Activated CD8-positive, alpha-beta memory T cell treated with anti-CD3 and anti-CD28 coated beads for 1 hour (primary cell): ENCODE measurements around the gene SATB1.
"Not testable (repeated sequence)": the region's sequence is repeated elsewhere in the genome, so short reads cannot be mapped to it uniquely, and the experiment has no call there.

Experiments
- DNase-seq, 2 donors: peaks; one replicate each; pipeline ENCODE4 v3.0.0-alpha.2; 2020; ENCODE audit warnings: low read depth in 1 of 2; ENCODE audit errors: extremely low read depth in 1 of 2

SATB1 gene

DNA sequence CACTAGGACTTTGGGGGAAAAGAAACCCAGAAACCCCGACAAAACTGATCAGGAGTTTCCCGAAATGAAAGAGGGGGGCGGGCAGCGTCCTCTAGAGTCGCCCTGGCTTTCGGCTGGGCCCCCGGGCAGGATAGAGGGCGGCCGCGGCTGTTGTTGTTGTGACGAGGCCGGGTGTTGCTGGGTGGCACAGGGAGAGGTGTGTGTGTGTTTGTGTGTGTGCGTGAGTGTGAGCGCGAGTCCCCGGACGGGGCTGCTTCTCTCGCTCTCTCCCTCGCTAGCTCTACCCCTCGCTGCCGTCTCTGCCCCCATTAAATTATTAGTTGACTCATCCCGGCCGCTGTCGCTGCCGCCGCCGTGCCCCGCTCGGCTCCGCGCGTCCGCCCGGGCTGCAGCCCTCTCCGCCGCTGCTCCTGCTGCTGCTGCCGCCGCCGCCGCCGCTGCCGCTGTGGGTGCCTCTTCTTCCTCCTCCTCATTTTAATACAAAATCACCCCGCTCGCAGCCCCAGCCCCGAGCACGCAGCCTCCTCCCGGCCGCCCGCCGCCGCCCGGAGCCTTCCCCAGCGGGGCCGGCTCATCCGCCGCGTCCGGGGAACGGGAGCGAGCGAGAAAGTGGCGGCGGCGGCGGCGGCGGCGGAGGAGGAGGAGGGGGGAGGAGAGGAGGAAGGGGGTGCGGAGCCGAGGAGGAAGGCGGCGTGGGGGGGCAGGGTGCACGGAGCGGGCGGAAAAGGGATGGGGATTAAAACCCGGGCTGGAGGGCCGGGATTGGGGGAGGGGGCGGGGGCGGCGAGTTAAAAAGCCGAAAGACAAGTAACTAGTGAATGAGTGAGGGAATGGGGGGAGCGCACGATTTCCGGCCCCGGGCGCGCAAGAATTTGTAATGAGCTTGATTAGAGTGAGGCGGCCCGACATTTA lies at the start of gene SATB1:
Gene SATB1, minus strand, starts transcription at position 611 of the 912 bp plus-strand sequence. CDS start 4,372 bp downstream, outside the sequence.
- peak; percentile 36 to 53 for DNase-seq

DNA sequence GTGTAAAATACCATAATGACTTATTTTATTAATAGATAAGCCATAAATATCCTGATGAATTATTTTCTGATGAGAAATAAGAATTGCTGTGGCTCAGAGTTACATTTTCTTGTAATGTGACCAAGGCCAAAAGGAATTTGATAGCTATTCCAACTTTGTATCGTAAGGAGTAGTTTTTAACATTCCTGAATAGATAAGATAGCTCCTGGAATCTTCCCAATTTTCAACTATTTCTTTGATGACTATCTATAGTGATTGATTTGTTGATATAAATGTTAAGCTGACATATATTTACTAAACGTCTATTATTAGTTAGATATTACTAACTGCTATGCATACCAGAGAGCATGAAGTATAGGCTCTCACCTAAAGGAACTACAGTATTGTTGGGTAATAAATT lies 49.1 kb upstream of the SATB1 start:
- no peak for DNase-seq

DNA sequence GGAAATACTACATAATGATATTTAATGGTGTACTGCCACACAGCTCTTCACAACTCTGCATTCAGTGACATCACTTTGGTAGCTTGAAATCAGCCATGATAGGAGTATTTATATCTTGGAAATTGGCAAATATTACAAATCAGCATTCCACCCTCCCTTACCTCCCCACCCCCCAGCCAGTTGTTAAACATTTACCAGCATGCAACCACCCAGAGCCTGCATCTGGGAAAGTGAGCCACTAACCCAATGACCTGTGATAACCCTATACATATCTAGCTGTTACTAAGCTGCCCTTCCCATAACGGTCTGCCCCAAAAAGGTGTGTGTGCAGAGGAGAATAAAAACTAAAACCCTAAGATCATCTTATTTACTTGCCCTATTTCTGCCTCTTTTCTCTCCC lies 44.6 kb upstream of the SATB1 start:
- no peak for DNase-seq

DNA sequence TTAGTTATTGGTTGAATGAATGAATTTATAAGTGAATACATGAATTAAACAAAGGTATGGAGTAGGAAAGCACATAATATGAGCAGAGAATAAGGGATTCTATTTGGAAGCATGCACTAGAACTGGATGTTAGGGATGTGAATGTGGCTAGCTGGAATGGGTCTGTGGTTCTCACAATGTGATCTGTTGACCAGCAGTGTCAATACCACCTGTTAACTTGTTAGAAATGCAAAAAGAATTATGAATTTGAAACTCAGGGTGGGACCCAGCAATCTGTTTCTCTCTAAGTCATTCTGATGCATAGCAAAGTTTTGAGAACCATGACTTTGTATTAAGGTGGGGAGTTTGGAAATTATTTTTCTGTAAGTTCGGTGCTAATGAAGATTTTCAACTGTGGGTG lies 41.0 kb upstream of the SATB1 start:
- DNase-seq = no peak

DNA sequence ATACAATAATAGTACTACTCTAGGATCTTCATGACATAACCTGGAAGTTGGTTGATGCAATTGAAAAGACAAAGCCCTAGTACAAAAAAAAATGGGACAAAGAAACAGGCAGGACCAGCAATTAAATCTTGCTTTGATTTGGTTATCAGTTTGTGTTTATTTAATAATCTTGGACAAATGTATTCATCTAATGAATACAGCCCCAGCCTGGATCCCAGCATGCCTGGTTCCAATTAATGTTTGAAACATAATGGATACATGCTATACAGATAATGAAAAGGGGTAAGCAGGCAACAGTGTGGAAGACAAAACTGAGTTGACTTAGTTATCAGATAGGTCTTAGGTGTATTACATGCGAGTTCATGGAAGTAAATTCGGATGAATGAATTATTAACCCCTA lies 29.6 kb upstream of the SATB1 start:
- no peak for DNase-seq

DNA sequence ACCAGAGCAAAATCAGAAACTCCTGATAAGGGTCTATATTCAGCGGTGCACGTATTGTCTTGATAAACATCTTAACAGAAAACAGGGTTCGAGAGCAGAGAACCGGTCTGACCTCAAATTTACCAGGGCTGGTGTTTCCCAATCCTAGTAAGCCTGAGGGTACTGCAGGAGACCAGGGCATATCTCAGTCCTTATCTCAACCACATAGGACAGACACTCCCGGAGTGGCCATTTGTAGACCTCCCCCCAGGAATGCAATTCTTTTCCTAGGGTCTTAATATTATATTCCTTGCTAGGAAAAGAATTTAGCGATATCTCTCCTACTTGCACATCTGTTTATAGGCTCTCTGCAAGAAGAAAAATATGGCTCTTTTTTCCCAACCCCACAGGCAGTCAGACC lies 24.5 kb upstream of the SATB1 start:
- DNase-seq = not testable (repeated sequence)

DNA sequence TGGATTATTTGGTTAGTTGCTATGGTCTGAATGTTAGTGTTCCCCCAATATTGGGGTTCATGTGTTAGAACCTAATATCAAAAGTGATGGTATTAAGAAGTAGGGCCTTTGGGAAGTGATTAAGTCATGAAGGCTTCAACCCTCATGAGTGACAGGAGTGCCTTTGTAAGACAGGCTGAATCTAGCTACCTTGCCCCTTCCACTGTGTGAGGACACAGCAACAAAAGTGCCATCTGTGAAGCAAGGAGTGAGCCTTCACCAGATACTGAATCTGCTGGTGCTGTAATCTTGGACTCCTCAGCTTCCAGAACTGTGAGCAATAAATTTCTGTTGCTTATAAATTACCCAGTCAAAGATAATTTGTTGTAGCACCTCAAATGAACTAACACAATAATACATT lies 22.6 kb upstream of the SATB1 start:
- no peak for DNase-seq

DNA sequence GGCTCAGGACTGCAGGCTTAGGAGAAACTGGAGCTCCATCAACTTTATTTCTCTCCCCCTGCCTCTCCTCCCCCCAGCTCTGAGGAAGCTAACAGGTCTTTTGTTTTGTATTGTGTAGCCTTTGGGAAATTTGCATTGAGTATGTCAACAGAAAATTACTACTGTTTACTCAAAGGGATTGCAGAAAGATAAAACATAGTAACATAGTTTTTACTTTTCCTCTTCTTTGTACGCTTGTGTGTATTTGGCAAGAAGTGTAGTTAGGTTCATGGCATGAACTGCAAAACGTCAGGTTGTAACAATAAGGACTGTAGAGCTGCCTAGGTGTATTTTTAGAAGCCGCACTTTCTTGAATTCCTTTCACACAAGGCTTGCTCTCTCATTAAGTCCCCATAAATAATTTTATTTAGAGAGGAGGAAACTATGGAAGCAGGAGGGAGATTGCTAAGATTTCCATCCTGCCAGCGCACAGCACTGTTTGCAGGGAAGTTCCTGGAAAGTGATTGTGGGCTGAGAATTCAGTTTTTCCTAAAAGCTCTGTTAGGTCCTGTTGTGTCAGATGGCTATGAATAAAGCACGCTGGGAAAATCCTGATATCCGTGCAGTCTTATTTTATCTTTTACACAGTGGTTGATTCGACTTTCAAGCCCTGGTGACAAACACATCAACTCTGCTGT lies 21.1 kb upstream of the SATB1 start:
- no peak for DNase-seq

DNA sequence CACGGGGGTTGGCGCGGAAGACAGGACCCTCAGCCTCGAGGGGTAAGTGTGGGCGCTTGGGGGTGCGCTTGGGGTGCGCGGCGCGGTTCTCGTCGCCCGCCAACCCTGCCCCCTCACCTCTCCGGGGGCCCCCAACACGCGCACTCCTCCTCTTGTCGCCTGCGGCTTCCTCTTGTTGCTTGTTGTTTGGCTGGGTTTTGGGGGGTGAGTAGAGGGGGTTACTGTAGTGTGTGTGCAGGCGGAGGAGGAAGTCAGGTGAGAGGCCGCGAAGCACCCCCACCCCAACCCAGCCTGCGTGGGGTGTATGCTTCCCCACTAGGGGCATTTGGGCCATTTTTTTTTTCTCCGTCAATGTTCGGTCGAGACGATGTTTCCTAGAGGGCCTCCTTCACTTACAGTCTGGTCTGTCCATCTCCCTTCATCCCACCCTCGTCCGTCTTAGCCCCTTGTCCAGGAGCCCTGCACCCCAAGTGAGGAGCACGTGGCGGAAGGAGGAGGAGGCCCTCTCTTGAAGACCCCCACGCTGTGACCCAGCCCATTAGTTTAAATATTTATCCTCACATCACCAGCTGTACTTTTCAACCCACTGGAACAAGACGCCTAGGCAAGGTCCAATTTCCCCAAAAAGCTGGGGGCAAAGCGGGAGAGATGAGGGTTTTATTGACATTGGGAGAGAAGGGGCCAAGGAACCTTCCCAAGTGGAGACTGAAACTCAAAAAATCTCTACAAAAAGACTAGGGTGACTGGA lies 20.4 kb upstream of the SATB1 start:
- peak; percentile 47 to 73 for DNase-seq

DNA sequence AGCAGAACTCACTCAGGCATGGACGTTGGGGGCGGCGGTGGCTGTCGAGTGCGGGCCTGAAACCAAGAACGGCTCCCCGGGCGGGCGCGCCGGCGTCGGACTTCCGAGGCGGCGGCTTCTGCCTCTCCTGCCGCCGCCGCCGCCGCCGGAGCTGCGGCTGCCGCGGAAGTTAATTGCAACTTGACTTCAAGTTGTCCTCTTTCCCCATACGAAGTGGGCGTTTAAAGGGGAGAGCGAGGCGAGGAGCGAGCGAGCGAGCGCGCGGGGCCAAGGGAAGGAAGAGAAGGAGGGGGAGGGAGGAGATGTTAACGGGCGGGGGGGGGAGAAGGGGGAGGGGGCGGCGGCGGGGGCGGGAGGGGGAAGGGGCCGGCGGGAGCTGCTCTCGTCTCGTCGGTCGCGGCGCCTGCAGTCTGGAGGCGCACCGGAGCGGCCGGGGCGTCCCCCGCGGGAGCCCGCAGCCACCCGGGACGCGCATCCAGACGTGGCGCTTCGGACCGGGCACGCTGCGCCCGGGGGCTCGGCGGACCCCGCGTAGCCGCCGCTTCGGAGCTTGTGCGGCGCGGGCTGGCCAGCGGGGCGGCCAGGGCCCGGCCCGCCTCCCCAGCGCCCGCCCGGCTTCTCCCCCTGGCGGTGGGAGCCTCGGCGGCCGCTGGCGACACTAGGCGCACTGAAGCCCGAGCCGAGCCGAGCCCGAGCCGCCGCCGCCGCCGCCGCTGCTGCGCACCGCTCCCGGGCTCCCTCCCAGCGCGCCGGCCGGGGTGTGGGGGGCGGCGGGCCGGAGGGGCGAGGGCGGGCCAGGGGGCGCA lies 19.7 kb upstream of the SATB1 start:
- peak; percentile 60 to 66 for DNase-seq

DNA sequence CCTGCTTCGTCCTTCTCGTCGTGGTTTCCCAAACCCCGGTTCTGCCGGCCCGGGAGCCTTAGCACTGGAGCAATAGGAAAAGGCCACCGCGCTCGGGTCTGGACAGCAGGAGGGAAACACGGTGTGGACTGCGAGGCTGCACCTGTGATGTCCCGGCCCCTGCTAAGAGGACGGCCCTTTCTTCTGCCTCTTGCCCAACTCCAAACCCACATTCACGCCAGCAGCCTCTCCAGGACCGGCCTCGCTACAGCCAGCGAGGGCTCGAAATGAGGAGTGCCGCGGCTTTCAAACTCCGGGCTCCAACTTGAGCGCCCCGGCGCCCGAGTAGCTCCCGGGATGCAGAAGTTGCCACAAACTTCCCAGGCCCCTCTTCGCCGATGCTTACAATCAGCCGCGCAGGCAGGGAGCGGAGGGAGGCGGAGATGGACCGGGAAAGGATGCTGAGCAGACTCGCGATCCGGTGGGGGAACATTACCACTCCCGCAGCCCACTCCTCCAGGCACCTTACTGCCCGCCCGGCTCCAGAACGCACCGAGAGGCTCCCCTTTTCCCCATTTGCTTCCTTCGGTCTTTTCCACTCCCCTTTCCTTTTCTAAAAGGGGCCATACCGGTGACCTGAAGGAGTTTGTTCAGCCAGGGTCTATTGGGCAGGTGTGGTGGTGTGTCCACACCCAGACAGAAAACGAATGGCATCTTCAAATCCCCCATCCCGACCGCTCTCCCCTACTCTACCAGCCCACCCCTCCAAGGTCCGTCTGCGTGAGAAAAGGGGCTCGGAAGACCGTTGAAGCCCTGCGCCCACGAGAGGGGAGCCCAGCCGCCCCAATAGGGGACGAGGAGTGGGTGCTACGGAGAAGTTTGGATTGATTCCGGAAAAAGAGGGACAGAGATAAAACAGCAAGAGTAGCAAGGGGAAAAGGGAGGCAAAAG lies 18.8 kb upstream of the SATB1 start:
- no peak for DNase-seq

DNA sequence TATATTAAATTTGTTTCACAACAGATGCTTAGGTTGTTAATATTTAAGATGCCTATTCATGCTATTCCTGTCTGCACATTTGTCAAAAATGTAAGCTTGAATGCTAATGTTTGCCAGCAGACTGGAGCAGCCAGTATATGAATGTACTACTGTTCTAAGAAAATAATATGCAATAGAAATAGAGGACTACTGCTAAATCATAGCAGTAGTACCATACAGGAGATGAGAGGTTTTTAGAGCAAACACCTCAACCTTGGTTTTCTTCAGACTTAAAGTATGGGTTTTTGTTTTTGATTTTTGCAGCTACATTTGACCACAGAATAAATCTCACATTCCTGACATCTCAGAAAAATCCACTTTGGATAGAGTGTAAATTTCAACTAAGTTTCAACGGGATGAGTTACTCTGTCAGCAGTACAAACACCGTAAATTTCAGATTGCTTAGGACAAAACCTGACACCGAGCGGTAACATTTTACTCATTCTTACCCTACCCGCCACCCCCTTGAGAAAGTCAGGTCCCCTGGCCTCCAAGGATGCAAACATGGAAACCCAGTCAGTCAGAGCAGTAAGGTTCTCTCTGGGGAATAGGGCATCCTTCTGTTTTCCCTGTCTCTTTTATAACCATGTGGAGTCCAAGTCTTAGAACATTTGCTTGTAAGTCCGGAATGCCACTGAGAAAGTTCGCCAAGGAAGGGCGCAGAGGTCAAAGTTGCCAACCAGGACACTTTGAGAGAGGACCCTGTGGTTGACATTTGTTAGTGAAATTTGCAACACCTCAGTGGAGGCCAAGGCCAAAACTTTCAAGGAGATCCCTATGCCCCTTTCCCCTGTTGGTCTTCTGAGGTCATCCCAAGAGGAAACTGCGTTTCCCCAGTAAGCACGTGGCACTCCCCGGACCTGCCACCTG lies 17.9 kb upstream of the SATB1 start:
- no peak for DNase-seq

DNA sequence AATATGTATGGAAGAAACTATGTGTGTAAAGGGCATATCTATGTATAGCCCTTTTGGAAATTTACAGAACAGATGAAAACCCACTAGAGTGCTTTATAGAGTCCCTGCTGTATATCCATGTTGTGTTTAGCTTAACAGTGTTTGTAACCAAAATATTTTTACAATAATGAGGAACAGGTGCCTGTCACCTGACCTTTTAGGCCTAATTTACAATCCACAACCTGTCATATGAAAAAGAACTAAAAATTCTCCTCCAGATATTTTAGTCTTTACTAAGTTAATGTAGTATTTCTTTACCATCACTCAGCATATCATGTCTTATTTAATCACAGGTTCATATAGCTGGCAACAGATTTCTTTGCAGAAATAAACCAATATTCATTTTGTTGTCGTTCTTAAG lies 16.4 kb upstream of the SATB1 start:
- DNase-seq = no peak

DNA sequence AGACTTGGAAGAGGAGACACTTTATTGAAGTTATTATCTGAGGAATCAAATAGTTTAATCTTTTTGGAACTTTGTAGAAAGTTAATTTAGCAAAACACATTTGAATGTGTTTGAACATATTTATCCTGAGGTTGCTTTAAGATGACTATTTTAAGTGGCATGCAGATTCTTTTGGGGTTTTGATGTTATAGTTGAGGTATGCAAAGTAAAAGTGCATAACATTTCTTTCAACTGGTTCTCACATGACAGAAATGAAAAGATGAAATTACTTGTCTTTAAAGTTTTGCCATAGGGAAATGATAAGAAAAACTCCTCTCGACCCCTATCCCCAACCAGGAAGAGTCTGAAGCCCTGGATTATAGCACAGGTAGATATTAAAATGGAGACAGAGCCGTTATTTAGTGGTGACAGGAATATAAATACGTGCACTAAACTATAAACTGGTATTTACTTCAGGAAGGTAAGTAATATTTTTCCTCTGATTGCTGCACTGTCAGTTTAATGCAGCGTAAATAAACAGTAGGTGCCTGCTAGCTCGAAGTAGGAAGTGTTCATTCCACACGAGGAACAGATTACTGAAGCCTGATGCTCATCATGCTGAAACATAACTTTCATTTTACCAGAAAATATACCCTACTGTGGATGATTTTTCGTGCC lies 15.1 kb upstream of the SATB1 start:
- no peak for DNase-seq

DNA sequence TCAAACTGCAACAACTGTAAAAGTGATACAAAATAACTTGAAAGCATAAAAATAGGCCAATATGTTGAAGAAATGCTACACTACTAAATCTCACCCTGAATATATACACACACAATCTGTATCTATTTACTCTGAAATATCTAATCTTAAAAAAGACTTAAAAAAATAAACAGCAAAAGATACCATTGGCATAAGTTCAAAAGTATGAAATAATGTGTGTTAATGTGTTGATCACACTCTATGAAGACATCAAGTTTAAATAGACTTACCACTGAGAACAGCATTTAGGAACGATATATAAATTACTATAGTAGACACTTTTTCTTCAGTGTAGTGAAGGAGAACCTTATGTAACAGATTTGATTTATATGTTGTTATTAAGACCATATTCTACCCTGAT lies 14.1 kb upstream of the SATB1 start:
- no peak for DNase-seq

DNA sequence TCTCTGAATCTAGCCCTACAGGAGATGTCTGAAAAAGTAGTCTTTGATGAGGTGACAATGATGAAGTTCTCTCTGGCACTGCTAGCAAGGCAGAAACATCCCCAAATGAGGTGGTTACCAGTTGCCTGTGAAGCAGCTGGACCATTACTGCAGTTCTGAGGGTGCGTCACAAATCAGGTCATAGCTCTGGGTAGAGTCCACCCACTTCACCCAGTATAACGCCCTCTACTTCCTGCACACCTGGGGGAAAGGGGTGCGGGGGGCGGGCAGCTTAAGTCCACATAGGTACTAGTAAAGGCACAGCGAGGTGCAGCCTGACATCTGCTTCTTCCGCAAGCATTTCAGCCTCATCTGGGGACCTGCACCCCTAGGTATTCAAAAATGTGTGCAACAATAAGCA lies 13.4 kb upstream of the SATB1 start:
- DNase-seq = peak in 1 of 2 donors; percentile 36

DNA sequence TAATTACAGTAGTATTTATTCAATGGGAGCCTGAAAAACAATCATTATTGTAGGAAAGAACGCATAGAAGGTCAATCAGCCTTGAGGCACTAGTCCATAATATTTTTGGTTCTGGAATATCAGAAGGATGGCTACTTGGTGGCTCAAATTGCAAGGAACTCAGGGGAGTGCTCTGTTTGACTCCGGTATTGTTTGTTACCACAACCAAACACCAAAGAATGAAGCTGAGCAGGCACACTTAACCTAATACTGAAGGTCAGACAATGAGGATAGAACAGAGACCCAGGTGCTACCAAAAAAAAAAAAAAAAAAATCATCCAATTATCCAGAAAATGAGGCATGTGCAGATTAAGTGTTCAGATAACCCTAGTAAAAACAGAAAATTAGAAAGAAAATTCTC lies 11.1 kb upstream of the SATB1 start:
- no peak for DNase-seq

DNA sequence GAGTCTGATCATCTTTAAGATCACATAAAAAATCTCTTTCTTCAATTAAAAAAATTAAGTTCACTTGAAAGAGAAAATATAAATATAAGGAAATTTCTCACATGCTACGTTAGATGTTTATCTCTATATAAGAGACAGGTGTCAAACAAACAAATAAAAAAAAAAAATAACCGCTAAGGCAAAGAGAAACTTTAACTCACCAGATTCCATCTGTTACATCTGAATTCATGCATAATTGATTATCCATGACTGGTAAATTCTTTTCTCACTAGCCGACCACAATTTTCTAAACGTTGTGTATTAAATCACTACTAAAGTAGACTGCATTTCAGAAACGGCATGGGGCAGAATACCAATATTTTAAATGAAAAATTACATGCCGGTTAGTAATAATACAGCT lies 9.6 kb upstream of the SATB1 start:
- DNase-seq = no peak
